ENCODE data around the gene SNX27.

- no peak for TF ChIP-seq POLR2A (IDR thresholded peaks at IDR 0.05)
- TF ChIP-seq CTCF (IDR thresholded peaks at IDR 0.05): no peak
- TF ChIP-seq EP300 (IDR thresholded peaks at IDR 0.05): no peak
Observed at GRCh38 chr1:151707541-151708065, 95.8 kb downstream of the SNX27 start.
